Aorta (tissue), 5 donors: ENCODE data around the gene CLCN7. TPM values are rescaled to one million over a fixed set of nuclear protein-coding genes. Genes with fewer than 3 reads are reported as not detected.

Source experiments
- ATAC-seq: fragments of 200-7000 bp; cut with Tn5 transposase; one replicate; pipeline ENCODE4 v1.9.1; 2022; ENCODE audit warnings: moderate library complexity; ENCODE audit not compliant: low FRiP score
- DNase-seq, 2 donors: peaks; one replicate each; pipeline ENCODE4 v3.0.0-alpha.2; 2020
- H3K27ac ChIP-seq, 2 donors: one replicate each; pipeline ENCODE4 v1.5.1; 2013; ENCODE audit warnings: low read length in 2 of 2, mild to moderate bottlenecking in 2 of 2, moderate library complexity in 2 of 2, control low read depth in 1 of 2, inconsistent platforms in 1 of 2, low read depth in 1 of 2
- H3K27me3 ChIP-seq, 2 donors: one replicate each; pipeline ENCODE4 v1.6.1; 2013; ENCODE audit warnings: control low read depth in 1 of 2, low read length in 1 of 2, mild to moderate bottlenecking in 1 of 2, moderate library complexity in 1 of 2; ENCODE audit not compliant: insufficient read depth in 2 of 2, control insufficient read depth in 1 of 2
- H3K36me3 ChIP-seq, 2 donors: one replicate each; pipeline ENCODE4 v1.6.1; 2013; ENCODE audit warnings: control low read depth in 1 of 2, low read length in 1 of 2, mild to moderate bottlenecking in 1 of 2; ENCODE audit not compliant: insufficient read depth in 2 of 2, control insufficient read depth in 1 of 2
- H3K4me1 ChIP-seq, 2 donors: one replicate each; pipeline ENCODE4 v1.6.1; 2013; ENCODE audit warnings: low read length in 2 of 2, control low read depth in 1 of 2, mild to moderate bottlenecking in 1 of 2, moderate library complexity in 1 of 2; ENCODE audit not compliant: insufficient read depth in 2 of 2, control insufficient read depth in 1 of 2
- H3K4me3 ChIP-seq, 2 donors: one replicate each; pipeline ENCODE4 v1.5.1; 2013; ENCODE audit warnings: low read length in 2 of 2, control low read depth in 1 of 2, mild to moderate bottlenecking in 1 of 2
- H3K9me3 ChIP-seq: one replicate; pipeline ENCODE4 v1.6.1; 2013; ENCODE audit warnings: mild to moderate bottlenecking, low read length; ENCODE audit not compliant: control insufficient read depth
- WGBS, 2 donors: extraction: QIAGEN DNeasy Blood & Tissue Kit; methylation state at CpG; one replicate each; pipeline ENCODE4 v1.1.7; 2013; 5-methylcytosine and 5-hydroxymethylcytosine counted together
- intact Hi-C, 2 donors: fragments of 100-400 bp; cut with DNase I; formaldehyde crosslinking; loops; one replicate each; pipeline versions ENCODE4 v1.14.2 to v1.15.0; 2022
- polyA plus RNA-seq, 2 donors: library from polyadenylated mRNA; stranded (reverse); fragments of 200-250 nt; gene quantifications; one replicate each; pipeline ENCODE4 v1.2.3, GENCODE V29; 2013
- total RNA-seq, 2 donors: library from RNA; stranded (reverse); fragmentation: NEBNext Ultra II Directional; extraction: Animal tissue kit (Norgen Biotek cat#: 25700); gene quantifications; one replicate each; pipeline ENCODE4 v1.2.1, GENCODE V29; 2021
- donor health status: healthy with polysubstance abuse.
- donor health status: Bipolar disorder and iron deficiency.
- donor health status: DM: no; HTN: no; CAD: no.
- donor health status: DM: no; HTN: no; CAD: no.
- donor health status: DM: yes; HTN: yes; CAD: no.

The CLCN7 gene
- total and polyA plus RNA-seq, 4 donors = 14.5 to 90.9 (median 67.0) TPM

GRCh38 chr16:1498899-1499676, 24.3 kb upstream of the CLCN7 start:
- Histone ChIP-seq H3K4me1 (no peaks in the 10 kb centered on the region), H3K36me3 (peaks cover 0 to 2% of the 10 kb centered on the region in 2 donors), H3K4me3 (no peak overlapping the region), H3K27ac (no peak overlapping the region), H3K27me3 (no peaks in the 10 kb centered on the region), H3K9me3 (no peaks in the 10 kb centered on the region)
- no peak for ATAC-seq
- WGBS, 2 donors = 91% methylated on average over 35 of the region's 35 CpGs
- intact Hi-C loops = loop anchor here in 1 of 2 donors (10.0 kb wide), 1 partner anchor 106 kb away; no protein-coding TSS in a partner anchor
- peak in 1 of 2 donors; percentile 70 for DNase-seq

DNA sequence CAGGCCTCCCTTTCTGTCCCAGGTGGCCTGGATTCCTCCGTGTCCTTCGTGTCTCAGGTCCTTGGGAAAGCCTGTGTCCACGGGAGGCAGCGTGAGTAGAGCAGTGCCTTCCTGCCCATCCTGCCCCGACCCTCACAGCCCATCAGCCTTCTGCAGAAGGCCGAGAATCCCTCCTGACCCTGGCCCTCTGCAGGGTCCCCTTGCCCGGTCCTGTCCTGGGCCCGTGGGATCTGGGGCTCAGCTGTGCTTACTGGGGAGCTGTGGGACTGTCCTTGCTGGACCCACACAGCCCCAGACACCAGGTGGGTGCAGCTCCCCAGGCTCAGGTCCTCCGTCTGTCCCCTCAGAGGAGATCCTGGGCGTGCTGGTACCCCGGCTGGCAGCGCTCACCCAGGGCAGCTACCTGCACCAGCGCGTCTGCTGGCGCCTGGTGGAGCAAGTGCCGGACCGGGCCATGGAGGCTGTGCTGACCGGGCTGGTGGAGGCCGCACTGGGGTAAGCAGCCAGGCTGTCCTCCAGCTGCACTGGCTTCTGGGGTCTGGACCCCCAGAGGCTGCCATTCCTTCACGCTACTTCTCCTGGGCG, 22.3 kb upstream of the CLCN7 start:
- no peak for ATAC-seq
- peak; percentile 26 to 74 for DNase-seq

DNA sequence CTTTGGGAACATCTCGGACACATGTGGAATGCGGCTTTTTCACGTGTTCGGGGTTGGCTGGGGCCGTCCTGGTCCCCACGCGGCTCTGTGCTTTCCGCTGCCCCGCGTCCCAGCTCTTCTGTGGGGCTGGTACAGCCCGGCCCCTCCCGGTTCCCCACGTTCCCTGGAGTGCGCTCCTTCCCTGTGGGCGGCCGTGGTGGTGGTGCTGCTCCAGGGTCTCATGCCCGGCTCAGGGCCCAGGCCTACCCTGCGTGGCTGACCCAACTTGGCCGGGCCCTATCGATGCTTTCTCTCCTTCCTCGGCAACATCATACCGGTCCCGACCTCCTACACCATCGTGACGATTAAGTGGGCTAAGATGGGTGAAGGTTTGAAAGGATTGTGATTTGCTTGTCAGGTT, 21.6 kb upstream of the CLCN7 start:
- ATAC-seq = no peak
- WGBS, 2 donors = 90 to 92% methylated on average over 25 of the region's 25 CpGs
- peaks cover 0 to 2% of the 10 kb centered on the region in 2 donors for H3K36me3 ChIP-seq

More for the DNA sequence above, 22.3 kb upstream of the CLCN7 start:
- Histone ChIP-seq H3K4me1 (no peaks in the 10 kb centered on the region), H3K9me3 (no peaks in the 10 kb centered on the region), H3K4me3 (no peak overlapping the region), H3K27ac (no peak overlapping the region), H3K36me3 (peaks cover 0 to 2% of the 10 kb centered on the region in 2 donors), H3K27me3 (no peaks in the 10 kb centered on the region)
- intact Hi-C loops = loop anchor here in 1 of 2 donors (10.0 kb wide), 1 partner anchor 108 kb away; no protein-coding TSS in a partner anchor
- WGBS, 2 donors = 87 to 92% methylated on average over 21 of the region's 21 CpGs

GRCh38 chr16:1495889-1496262, 21.0 kb upstream of the CLCN7 start:
- ATAC-seq = no peak
- WGBS, 2 donors = 91 to 93% methylated on average over 23 to 25 of the region's 25 CpGs
- H3K4me1 ChIP-seq = no peaks in the 10 kb centered on the region
- no peak overlapping the region for H3K27ac ChIP-seq
- no peak overlapping the region for H3K4me3 ChIP-seq
- peak; percentile 39 to 75 for DNase-seq
- H3K36me3 ChIP-seq = peaks cover 0 to 2% of the 10 kb centered on the region in 2 donors
- intact Hi-C loops = loop anchor here in 1 of 2 donors (10.0 kb wide), 1 partner anchor 109 kb away; no protein-coding TSS in a partner anchor
- H3K9me3 ChIP-seq = no peaks in the 10 kb centered on the region
- H3K27me3 ChIP-seq = no peaks in the 10 kb centered on the region

More for the DNA sequence above, 21.6 kb upstream of the CLCN7 start:
- Histone ChIP-seq H3K27ac (no peak overlapping the region), H3K9me3 (no peaks in the 10 kb centered on the region), H3K27me3 (no peaks in the 10 kb centered on the region), H3K4me3 (no peak overlapping the region), H3K4me1 (no peaks in the 10 kb centered on the region)
- intact Hi-C loops = loop anchor here in 1 of 2 donors (10.0 kb wide), 1 partner anchor 108 kb away; no protein-coding TSS in a partner anchor
- DNase-seq = peak; percentile 41 to 71

DNA sequence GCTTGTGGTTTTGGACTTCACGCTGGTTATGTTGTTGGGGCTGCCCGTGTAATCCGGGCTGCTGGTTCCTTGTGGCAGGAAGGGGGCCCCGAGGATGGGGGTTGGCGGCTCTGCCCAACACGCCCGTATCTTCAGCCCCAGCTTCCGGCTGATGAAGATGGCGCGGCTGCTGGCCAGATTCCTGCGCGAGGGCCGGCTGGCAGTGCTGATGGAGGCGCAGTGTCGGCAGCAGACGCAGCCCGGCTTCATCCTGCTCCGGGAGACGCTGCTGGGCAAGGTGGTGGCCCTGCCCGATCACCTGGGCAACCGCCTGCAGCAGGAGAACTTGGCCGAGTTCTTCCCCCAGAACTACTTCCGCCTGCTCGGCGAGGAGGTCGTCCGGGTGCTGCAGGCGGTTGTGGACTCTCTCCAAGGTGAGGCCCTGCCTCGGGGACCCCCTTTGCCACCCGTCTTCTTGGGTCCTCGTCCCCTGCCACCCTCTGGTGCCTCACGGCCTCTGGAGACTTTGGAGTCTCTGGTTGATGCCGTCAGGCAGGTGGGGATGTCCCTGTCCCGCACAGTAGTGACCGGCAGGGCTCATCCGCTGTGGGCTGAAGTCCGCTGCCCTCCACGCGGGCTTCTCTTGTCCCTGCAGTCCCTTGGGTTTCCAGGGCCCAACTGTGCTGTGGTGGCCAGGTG, 20.5 kb upstream of the CLCN7 start:
- H3K27me3 ChIP-seq = no peaks in the 10 kb centered on the region
- H3K27ac ChIP-seq = no peak overlapping the region
- intact Hi-C loops = loop anchor here in 1 of 2 donors (10.0 kb wide), 1 partner anchor 109 kb away; no protein-coding TSS in a partner anchor
- H3K36me3 ChIP-seq = peaks cover 0 to 2% of the 10 kb centered on the region in 2 donors
- ATAC-seq = no peak
- no peaks in the 10 kb centered on the region for H3K4me1 ChIP-seq
- peak in 1 of 2 donors; percentile 73 for DNase-seq
- no peaks in the 10 kb centered on the region for H3K9me3 ChIP-seq
- no peak overlapping the region for H3K4me3 ChIP-seq
- WGBS, 2 donors = 91 to 93% methylated on average over 39 of the region's 39 CpGs

DNA sequence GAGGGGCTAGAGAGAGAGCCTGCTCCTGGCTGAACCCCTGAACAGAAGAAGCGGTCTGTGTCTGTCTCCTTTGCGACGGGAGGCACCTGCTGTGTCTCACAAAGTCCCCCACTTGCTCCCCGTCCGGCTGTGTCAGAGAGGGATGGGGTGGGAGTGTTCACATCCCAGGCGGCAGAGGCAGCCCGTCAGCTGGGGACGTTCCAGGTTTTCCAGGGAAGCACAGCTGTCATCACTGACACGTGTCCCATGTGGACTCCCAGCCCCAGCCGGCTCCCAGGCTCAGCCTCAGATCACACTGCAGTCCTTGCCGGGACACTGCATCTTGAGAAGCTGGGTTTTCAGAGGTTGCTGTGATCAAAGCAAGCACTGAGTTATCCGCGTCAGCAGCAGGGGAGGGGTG, 19.9 kb upstream of the CLCN7 start:
- peak; percentile 52 to 75 for DNase-seq
- no peak for ATAC-seq
- Histone ChIP-seq H3K4me1 (no peaks in the 10 kb centered on the region), H3K27me3 (no peaks in the 10 kb centered on the region), H3K9me3 (no peaks in the 10 kb centered on the region), H3K27ac (no peak overlapping the region), H3K4me3 (no peak overlapping the region), H3K36me3 (peaks cover 0 to 2% of the 10 kb centered on the region in 2 donors)
- intact Hi-C loops = loop anchor here (1.0 to 10.0 kb wide), 4 partner anchors 53 to 213 kb away; partner anchors contain the start of gene MAPK8IP3 (in 1 of the 2)
- 79 to 81% methylated on average over 13 of the region's 13 CpGs for WGBS, 2 donors

DNA sequence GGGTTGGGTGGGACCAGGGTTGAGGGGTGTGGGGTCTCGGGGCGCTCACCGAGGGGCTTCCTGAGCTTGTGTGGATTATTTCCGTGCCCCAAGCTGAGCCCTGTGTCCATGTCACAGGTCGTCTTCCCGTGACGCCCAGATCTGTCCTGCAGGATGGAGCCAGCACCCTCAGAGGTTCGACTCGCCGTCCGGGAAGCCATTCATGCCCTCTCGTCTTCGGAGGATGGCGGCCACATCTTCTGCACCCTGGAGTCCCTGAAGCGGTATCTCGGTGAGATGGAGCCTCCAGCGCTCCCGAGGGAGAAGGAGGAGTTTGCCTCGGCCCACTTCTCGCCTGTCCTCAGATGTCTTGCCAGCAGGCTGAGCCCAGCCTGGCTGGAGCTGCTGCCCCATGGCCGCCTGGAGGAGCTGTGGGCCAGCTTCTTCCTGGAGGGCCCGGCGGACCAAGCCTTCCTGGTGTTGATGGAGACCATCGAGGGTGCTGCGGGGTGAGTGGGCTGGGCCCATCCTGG, 19.4 kb upstream of the CLCN7 start:
- WGBS, 2 donors = 6 to 11% methylated on average over 24 to 25 of the region's 25 CpGs
- H3K9me3 ChIP-seq = no peaks in the 10 kb centered on the region
- peaks cover 0 to under 1% of the 10 kb centered on the region in 2 donors for H3K36me3 ChIP-seq
- H3K27ac ChIP-seq = no peak overlapping the region
- H3K4me1 ChIP-seq = no peaks in the 10 kb centered on the region
- H3K4me3 ChIP-seq = peak overlapping the region in 1 of 2 donors; percentile 74
- ATAC-seq = peak; percentile 75
- peak; percentile 83 to 91 for DNase-seq
- H3K27me3 ChIP-seq = no peaks in the 10 kb centered on the region
- intact Hi-C loops = loop anchor here (1.0 to 10.0 kb wide), 4 partner anchors 53 to 213 kb away; partner anchors contain the start of gene MAPK8IP3 (in 1 of the 2)

DNA sequence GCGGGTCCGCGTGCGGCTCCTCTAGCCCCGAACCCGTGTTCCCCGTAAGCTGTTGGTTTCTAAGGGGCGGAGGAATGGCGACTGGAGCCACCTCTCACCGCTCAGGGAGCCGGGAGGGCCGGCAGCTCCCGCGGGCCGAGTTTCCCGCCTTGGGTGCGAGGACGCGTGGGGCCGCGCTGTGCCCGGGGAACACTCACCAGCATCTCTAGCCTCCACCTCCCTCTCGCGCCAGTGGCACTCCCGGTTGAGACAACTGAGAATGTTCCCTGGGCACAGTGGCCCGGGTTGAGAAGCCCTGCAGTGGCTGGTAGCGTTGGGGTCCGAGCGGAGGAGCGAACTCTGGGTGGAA, 18.9 kb upstream of the CLCN7 start:
- DNase-seq = peak; percentile 45 to 80
- Histone ChIP-seq H3K27me3 (no peaks in the 10 kb centered on the region), H3K4me1 (no peaks in the 10 kb centered on the region), H3K36me3 (no peaks in the 10 kb centered on the region), H3K27ac (no peak overlapping the region), H3K9me3 (no peaks in the 10 kb centered on the region), H3K4me3 (peak overlapping the region; percentile 66 to 74)
- 0 to 1% methylated on average over 28 to 30 of the region's 30 CpGs for WGBS, 2 donors
- ATAC-seq = peak; percentile 3
- intact Hi-C loops = loop anchor here (1.0 to 10.0 kb wide), 5 partner anchors 54 to 214 kb away; partner anchors contain the start of gene MAPK8IP3 (in 1 of the 2)
